Astrocyte (in vitro differentiated cells and primary cell): Measurements from ENCODE around the gene IQGAP2.

Experiments used
- EZH2 ChIP-seq: IDR thresholded peaks from 2 replicates; pipeline ENCODE4 v1.6.1; 2012; ENCODE audit warnings: mild to moderate bottlenecking, low read length, inconsistent platforms; ENCODE audit not compliant: insufficient read depth
- TF ChIP-seq, protein P1 (sequence below): IDR thresholded peaks from 2 replicates; pipeline ENCODE4 v1.5.1; 2011; ENCODE audit warnings: low read depth, mild to moderate bottlenecking, inconsistent platforms, low read length, moderate library complexity; ENCODE audit not compliant: insufficient read depth

DNA sequence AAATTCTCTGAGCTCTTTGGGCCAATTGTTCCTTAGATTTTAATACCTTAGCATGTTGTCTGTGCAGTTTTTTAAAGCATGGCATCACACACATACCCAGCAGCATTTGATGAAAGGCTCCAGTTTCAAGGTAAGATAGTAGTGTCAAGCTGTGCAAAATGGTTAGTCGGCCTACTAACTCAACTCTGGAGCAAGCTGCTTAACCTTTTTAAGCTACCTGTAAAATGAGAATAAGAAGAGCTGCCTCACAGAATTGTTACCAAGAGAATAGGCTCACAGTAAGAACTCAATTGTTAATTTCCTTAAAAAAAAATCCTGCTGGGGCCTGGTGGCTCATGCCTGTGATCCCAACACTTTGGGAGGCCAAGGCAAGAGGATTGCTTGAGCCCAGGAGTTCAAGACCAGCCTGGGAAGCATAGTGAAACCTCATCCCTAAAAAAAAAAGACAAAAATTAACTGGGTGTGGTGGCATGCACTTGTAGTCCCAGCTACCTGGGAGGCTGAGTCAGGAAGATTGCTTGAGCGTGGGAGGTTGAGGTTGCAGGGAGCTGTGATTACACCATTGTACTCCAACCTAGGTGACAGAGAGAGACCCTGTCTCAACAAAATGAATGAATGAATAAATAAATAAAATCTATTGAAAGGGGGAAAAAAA, 96.5 kb downstream of the IQGAP2 start:
- TF ChIP-seq, protein P1, sequence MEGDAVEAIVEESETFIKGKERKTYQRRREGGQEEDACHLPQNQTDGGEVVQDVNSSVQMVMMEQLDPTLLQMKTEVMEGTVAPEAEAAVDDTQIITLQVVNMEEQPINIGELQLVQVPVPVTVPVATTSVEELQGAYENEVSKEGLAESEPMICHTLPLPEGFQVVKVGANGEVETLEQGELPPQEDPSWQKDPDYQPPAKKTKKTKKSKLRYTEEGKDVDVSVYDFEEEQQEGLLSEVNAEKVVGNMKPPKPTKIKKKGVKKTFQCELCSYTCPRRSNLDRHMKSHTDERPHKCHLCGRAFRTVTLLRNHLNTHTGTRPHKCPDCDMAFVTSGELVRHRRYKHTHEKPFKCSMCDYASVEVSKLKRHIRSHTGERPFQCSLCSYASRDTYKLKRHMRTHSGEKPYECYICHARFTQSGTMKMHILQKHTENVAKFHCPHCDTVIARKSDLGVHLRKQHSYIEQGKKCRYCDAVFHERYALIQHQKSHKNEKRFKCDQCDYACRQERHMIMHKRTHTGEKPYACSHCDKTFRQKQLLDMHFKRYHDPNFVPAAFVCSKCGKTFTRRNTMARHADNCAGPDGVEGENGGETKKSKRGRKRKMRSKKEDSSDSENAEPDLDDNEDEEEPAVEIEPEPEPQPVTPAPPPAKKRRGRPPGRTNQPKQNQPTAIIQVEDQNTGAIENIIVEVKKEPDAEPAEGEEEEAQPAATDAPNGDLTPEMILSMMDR: no peak
- TF ChIP-seq EZH2: no peak
